Activated naive CD8-positive, alpha-beta T cell treated with anti-CD3 and anti-CD28 coated beads, Interleukin-2, amount 10 ng/mL, durations not matched to agents 7 days and 5 days (primary cell): ENCODE data around the gene NNT. TPM values are rescaled to one million over a fixed set of nuclear protein-coding genes. Genes with fewer than 3 reads are reported as not detected.
"Not testable (repeated sequence)": the region's sequence is repeated elsewhere in the genome, so short reads cannot be mapped to it uniquely, and the experiment has no call there.

Experiments used
- ATAC-seq: fragments of 150-1000 bp; cut with Tn5 transposase; one replicate; pipeline ENCODE4 v1.10.0; 2021; ENCODE audit warnings: low read depth, moderate library complexity
- POLR2A ChIA-PET: fragments of 350-600 bp; sonication (Branson Sonifier 250); formaldehyde crosslinking; loops from one replicate; lab custom pipeline; 2021; ENCODE audit warnings: antibody characterized with exemption; lab: Charles Lee
- DNase-seq: peaks from one replicate; pipeline ENCODE4 v3.0.0; 2021
- H3K27ac Mint-ChIP-seq: one replicate; pipeline ENCODE4 v1.8.0; 2022; ENCODE audit warnings: mild to moderate bottlenecking, mixed read lengths
- H3K27me3 Mint-ChIP-seq: one replicate; pipeline ENCODE4 v1.8.0; 2022; ENCODE audit warnings: mild to moderate bottlenecking, moderate library complexity, mixed read lengths
- H3K36me3 Mint-ChIP-seq: one replicate; pipeline ENCODE4 v1.8.0; 2021; ENCODE audit warnings: mild to moderate bottlenecking, mixed read lengths
- H3K4me1 Mint-ChIP-seq: one replicate; pipeline ENCODE4 v1.8.0; 2021; ENCODE audit warnings: mixed read lengths
- H3K4me3 Mint-ChIP-seq: one replicate; pipeline ENCODE4 v1.8.0; 2022; ENCODE audit warnings: mild to moderate bottlenecking, moderate library complexity, mixed read lengths
- H3K9me3 Mint-ChIP-seq: one replicate; pipeline ENCODE4 v1.8.0; 2021; ENCODE audit warnings: mixed read lengths
- total RNA-seq, 2 experiments: library from RNA; stranded (reverse); gene quantifications; one replicate each; pipeline ENCODE4 v1.2.3, GENCODE V29; 2021

The NNT gene
- total RNA-seq, 2 experiments from 2014 or later: 97.5 to 108 TPM

GRCh38 chr5:43694027-43694426 lies 91.0 kb downstream of the NNT start:
- ATAC-seq (no peak), DNase-seq (no peak)
- Mint-ChIP-seq H3K9me3 (peaks cover 15% of the 10 kb centered on the region), H3K27ac (no peak overlapping the region), H3K4me1 (no peaks in the 10 kb centered on the region), H3K27me3 (no peaks in the 10 kb centered on the region), H3K4me3 (no peak overlapping the region), H3K36me3 (peaks cover 63% of the 10 kb centered on the region)
- POLR2A ChIA-PET: interaction anchor here (0.6 kb wide), 1 partner anchor 62 kb away, joined by 3 read pairs; no protein-coding TSS in a partner anchor

DNA sequence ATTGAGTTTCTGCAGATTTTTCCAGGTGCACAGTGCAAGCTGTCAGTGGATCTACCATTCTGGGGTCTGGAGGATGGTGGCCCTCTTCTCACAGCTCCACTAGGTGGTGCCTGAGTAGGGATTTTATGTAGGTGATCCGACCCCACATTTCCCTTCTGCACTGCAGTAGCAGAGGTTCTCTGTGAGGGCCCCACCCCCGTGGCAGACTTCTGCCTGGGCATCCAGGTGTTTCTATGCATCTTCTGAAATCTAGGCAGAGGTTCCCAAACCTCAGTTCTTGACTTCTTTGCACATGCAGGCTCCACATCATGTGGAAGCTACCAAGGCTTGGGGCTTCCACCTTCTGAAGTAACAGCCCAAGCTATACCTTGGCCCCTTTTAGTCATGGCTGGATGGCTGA lies 93.5 kb downstream of the NNT start:
- H3K27me3 Mint-ChIP-seq, ATAC-seq, H3K4me1 Mint-ChIP-seq, H3K27ac Mint-ChIP-seq, POLR2A ChIA-PET, H3K4me3 Mint-ChIP-seq, DNase-seq: not testable (repeated sequence)
- Mint-ChIP-seq H3K36me3 (peaks cover 56% of the 10 kb centered on the region), H3K9me3 (peaks cover 15% of the 10 kb centered on the region)

DNA sequence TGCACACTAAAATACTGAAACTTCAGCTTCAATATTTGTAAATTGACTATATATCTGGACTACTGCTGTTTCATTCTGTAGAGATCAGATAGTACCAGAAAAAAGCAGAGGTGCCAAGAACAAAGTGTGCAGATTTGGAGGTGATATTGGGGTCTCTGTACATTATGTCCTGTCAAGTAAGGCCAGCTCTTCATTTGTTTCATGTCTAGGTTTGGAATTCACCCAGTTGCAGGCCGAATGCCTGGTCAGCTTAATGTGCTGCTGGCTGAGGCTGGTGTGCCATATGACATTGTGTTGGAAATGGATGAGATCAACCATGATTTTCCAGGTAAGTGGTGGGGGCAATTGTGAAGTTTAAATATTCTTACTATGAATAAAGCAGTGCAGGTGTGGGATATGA lies 96.9 kb downstream of the NNT start:
- ATAC-seq (no peak), DNase-seq (no peak)
- POLR2A ChIA-PET: no interaction called here
- Mint-ChIP-seq H3K4me1 (no peaks in the 10 kb centered on the region), H3K27me3 (no peaks in the 10 kb centered on the region), H3K36me3 (peaks cover 58% of the 10 kb centered on the region), H3K9me3 (peaks cover 10% of the 10 kb centered on the region), H3K27ac (no peak overlapping the region), H3K4me3 (no peak overlapping the region)

- Mint-ChIP-seq H3K4me1 (no peaks in the 10 kb centered on the region), H3K27ac (no peak overlapping the region), H3K27me3 (no peaks in the 10 kb centered on the region), H3K4me3 (no peak overlapping the region), H3K36me3 (peaks cover 58% of the 10 kb centered on the region), H3K9me3 (peaks cover 5% of the 10 kb centered on the region)
- ATAC-seq (no peak), DNase-seq (no peak)
- POLR2A ChIA-PET: no interaction called here
These were observed 97.6 kb downstream of the NNT start for GRCh38 chr5:43700601-43701000.

GRCh38 chr5:43701227-43701626 lies 98.2 kb downstream of the NNT start:
- Mint-ChIP-seq H3K36me3 (peaks cover 52% of the 10 kb centered on the region), H3K27ac (no peak overlapping the region), H3K4me3 (no peak overlapping the region), H3K27me3 (no peaks in the 10 kb centered on the region), H3K4me1 (no peaks in the 10 kb centered on the region), H3K9me3 (peaks cover 3% of the 10 kb centered on the region)
- DNase-seq (no peak), ATAC-seq (no peak)
- POLR2A ChIA-PET: no interaction called here

DNA sequence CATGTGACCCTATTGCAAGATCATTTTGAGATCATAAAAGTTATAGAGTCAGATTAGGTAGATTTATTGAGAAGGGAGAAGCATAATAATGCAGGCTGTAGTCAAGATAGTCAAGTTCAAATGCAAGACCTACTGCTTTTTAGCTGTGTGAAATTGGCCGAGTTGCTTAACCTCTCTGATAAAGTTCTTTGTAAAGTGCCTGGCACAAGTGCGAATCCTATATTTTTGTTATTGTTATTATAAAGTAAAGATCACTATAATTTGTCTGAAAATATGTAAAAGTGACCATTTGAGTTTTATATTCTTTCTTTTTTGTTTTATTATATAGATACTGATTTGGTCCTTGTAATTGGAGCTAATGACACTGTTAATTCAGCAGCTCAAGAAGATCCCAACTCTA lies 99.3 kb downstream of the NNT start:
- no peak for ATAC-seq
- no peak for DNase-seq
- Mint-ChIP-seq H3K36me3 (peaks cover 45% of the 10 kb centered on the region), H3K27ac (no peak overlapping the region), H3K9me3 (peaks cover under 1% of the 10 kb centered on the region), H3K27me3 (no peaks in the 10 kb centered on the region), H3K4me3 (no peak overlapping the region), H3K4me1 (no peaks in the 10 kb centered on the region)
- POLR2A ChIA-PET: no interaction called here

GRCh38 chr5:43702815-43703214 lies 99.8 kb downstream of the NNT start:
- POLR2A ChIA-PET: no interaction called here
- no peaks in the 10 kb centered on the region for H3K27me3 Mint-ChIP-seq
- H3K9me3 Mint-ChIP-seq: no peaks in the 10 kb centered on the region
- H3K4me3 Mint-ChIP-seq: no peak overlapping the region
- ATAC-seq (no peak), DNase-seq (no peak)
- no peak overlapping the region for H3K27ac Mint-ChIP-seq
- peaks cover 40% of the 10 kb centered on the region for H3K36me3 Mint-ChIP-seq
- H3K4me1 Mint-ChIP-seq: no peaks in the 10 kb centered on the region

DNA sequence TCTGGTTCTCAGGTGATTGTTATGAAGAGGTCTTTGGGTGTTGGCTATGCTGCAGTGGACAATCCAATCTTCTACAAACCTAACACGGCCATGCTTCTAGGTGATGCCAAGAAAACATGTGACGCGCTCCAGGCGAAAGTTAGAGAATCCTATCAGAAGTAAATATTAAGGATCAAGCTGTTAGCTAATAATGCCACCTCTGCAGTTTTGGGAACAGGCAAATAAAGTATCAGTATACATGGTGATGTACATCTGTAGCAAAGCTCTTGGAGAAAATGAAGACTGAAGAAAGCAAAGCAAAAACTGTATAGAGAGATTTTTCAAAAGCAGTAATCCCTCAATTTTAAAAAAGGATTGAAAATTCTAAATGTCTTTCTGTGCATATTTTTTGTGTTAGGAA lies 101.3 kb downstream of the NNT start:
- no peaks in the 10 kb centered on the region for H3K9me3 Mint-ChIP-seq
- H3K4me1 Mint-ChIP-seq: no peaks in the 10 kb centered on the region
- ATAC-seq (no peak), DNase-seq (no peak)
- H3K27ac Mint-ChIP-seq: no peak overlapping the region
- POLR2A ChIA-PET: no interaction called here
- peaks cover 39% of the 10 kb centered on the region for H3K36me3 Mint-ChIP-seq
- H3K4me3 Mint-ChIP-seq: no peak overlapping the region
- H3K27me3 Mint-ChIP-seq: no peaks in the 10 kb centered on the region

DNA sequence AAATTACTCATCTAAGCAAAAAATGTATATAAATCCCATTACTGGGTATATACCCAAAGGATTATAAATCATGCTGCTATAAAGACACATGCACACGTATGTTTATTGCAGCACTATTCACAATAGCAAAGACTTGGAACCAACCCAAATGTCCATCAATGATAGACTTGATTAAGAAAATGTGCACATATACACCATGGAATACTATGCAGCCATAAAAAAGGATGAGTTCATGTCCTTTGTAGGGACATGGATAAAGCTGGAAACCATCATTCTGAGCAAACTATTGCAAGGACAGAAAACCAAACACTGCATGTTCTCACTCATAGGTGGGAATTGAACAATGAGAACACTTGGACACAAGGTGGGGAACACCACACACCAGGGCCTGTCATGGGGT lies 103.6 kb downstream of the NNT start:
- H3K27ac Mint-ChIP-seq, POLR2A ChIA-PET, H3K4me3 Mint-ChIP-seq: not testable (repeated sequence)

DNA sequence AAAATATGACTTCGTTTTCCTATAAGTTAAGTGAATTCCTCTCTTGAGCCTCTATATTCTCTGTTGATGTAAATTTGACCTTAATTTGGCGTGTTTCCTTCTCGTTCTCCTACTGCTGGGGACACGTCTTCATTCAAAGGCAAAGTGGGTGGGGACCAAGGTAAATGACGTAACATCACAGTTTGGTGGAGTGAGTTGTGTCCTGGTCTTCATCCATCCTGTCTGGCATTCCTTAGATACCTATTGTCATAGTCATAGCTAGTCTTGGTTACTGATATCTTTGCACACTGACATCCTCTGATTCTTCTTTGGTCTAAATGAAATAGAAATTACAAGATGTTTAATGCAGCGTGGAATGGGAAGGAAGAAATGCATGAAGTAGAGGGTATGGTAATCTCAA lies 108.5 kb downstream of the NNT start:
- Mint-ChIP-seq H3K27ac (no peak overlapping the region), H3K9me3 (no peaks in the 10 kb centered on the region), H3K4me1 (no peaks in the 10 kb centered on the region), H3K27me3 (no peaks in the 10 kb centered on the region), H3K4me3 (no peak overlapping the region), H3K36me3 (peaks cover 5% of the 10 kb centered on the region)
- ATAC-seq (no peak), DNase-seq (no peak)
- POLR2A ChIA-PET: no interaction called here

More for the DNA sequence above, 103.6 kb downstream of the NNT start:
- not testable (repeated sequence) for H3K9me3 Mint-ChIP-seq, ATAC-seq, H3K27me3 Mint-ChIP-seq, DNase-seq, H3K4me1 Mint-ChIP-seq
- peaks cover 30% of the 10 kb centered on the region for H3K36me3 Mint-ChIP-seq

- POLR2A ChIA-PET: no interaction called here
- no peaks in the 10 kb centered on the region for H3K9me3 Mint-ChIP-seq
- DNase-seq (no peak), ATAC-seq (no peak)
- H3K4me3 Mint-ChIP-seq: no peak overlapping the region
- no peak overlapping the region for H3K27ac Mint-ChIP-seq
- H3K4me1 Mint-ChIP-seq: no peaks in the 10 kb centered on the region
- H3K27me3 Mint-ChIP-seq: no peaks in the 10 kb centered on the region
- peaks cover 5% of the 10 kb centered on the region for H3K36me3 Mint-ChIP-seq
These were observed 109.1 kb downstream of the NNT start for GRCh38 chr5:43712081-43712480.

DNA sequence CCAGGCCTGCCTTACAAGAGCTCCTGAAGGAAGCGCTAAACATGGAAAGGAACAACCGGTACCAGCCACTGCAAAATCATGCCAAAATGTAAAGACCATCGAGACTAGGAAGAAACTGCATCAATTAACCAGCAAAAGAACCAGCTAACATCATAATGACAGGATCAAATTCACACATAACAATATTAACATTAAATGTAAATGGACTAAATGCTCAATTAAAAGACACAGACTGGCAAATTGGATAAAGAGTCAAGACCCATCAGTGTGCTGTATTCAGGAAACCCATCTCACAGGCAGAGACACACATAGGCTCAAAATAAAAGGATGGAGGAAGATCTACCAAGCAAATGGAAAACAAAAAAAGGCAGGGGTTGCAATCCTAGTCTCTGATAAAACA lies 116.8 kb downstream of the NNT start:
- H3K27ac Mint-ChIP-seq, H3K9me3 Mint-ChIP-seq, H3K36me3 Mint-ChIP-seq, ATAC-seq, DNase-seq, H3K27me3 Mint-ChIP-seq, H3K4me3 Mint-ChIP-seq, H3K4me1 Mint-ChIP-seq, POLR2A ChIA-PET: not testable (repeated sequence)

GRCh38 chr5:43728581-43728980 lies 125.6 kb downstream of the NNT start:
- Mint-ChIP-seq H3K9me3 (no peaks in the 10 kb centered on the region), H3K27me3 (peaks cover 10% of the 10 kb centered on the region), H3K4me3 (no peak overlapping the region), H3K36me3 (no peaks in the 10 kb centered on the region), H3K27ac (no peak overlapping the region), H3K4me1 (no peaks in the 10 kb centered on the region)
- DNase-seq: no peak
- POLR2A ChIA-PET: no interaction called here
- no peak for ATAC-seq

DNA sequence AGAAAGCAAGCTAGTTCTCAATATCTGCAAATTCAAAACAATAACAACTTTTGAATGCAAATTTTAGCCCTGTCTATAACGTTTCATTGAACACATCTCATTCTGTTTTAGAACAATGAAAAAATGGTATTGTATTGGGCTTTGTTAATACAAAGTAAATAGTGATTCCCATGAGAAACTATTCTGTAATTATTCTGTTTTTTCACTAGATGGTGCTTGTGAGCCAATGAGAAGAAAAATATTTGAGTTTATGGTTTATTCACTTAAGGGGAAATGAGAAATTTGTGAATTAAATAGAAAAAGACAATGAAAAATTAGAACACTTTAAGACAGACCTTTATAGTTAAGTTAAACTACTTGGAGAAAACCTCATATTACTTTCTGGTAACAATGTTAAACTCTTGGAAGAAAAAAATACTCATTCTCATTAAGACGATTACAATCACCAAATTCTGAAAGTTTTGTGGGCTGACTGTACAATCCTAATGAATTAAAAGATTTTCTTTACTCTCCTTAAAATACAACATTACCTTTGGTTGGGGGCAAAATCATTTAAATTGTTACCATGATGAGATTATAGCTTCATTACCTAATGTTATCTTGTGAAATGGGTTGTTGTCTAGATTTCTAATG lies 127.0 kb downstream of the NNT start:
- POLR2A ChIA-PET: no interaction called here
- Mint-ChIP-seq H3K4me1 (no peaks in the 10 kb centered on the region), H3K4me3 (no peak overlapping the region), H3K9me3 (no peaks in the 10 kb centered on the region), H3K27ac (no peak overlapping the region), H3K27me3 (peaks cover 10% of the 10 kb centered on the region), H3K36me3 (no peaks in the 10 kb centered on the region)
- DNase-seq (no peak), ATAC-seq (no peak)
